DMS153 treated with DMSO at 0.1 percent for 48 hours (cell line): ENCODE data around the gene HYKK.
A peak's percentile ranks its signal among the peaks of the same experiment; 100 is the strongest.
"Not testable (repeated sequence)": the region's sequence is repeated elsewhere in the genome, so short reads cannot be mapped to it uniquely, and the experiment has no call there.

Experiments used
- DNase-seq: peaks from one replicate; lab custom pipeline; 2025; ENCODE audit not compliant: unreplicated experiment; lab: John Stamatoyannopoulos, UW

The HYKK gene

GRCh38 chr15:78540141-78540870, 32.9 kb downstream of the HYKK start, which contains the start of gene PSMA4:
Gene PSMA4, plus strand, starts transcription at chr15:78540444. Its CDS starts 1,484 bp downstream, at chr15:78541928.
- DNase-seq, result peak; percentile 33

DNA sequence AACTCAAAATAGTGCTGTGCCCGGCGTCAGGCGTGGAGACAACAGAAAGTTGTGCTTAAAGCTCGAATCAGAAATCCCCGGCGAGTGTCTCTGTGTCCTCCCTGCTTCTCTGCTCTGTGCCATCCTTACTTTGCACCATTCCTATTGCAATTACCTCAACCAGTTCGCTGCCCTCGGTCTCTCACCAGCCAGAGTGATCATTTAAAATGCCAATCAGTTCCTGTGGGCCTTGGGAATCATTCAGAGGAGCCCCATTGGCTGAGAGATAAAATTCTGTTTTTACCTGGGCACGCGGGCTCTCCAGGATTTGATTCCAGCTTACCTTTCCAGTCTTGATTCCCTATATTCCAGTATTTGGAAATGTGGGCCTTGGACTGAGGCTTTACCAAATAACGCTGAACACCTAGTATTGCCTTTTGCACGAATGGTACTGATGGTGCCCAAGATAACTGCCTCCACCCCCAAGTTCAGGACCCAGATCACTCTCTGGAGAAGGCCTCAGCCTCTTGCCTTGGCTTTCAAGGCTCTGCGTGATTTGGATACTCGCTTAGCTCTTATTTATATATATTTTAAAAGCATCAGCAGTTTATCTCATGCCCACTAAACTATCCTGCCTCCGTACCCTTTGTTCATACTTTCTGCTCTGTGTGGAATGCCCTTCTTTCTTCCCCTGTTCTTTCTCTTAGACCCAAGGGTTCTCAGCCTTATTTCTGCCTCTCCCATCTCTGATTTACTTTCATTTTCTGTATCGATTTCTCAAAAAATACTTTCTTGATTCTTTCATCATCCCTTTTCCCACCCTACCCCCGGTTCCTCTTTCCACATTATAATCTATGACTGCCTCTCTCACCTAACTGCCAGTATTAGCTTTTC, 33.7 kb downstream of the HYKK start:
- DNase-seq, result peak; percentile 5

DNA sequence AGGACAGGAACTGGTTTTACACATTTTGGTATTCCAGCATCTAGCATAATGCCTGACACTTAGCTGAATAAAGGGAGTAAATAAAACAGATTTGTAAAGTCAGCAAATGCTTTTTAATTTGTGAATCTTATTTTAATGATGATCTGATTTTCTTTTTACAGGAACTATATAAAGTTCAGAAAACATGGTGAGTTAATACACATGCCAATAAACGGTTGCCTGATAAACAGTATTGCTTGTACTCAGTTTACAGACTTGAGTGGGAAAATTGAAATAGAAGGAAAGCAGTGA, 34.3 kb downstream of the HYKK start:
- DNase-seq, result no peak

DNA sequence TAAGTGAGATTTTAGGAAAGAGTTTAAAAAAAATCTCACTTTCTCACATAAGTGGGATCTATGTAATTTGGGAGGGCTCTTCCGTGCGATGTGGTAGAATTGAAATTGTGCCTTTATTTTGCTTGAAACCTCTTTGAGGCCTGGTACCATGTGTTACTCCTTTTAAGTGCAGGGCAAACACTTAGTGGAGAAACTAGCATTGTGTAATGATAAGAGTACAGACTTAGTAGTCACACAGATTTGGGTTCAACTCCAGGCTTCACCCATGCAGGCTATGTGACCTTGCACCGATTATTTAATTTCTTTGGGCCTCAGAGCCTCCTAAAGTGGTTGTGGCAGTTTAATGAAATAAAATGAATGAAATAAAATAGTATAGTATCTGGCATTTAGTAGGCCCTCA, 35.3 kb downstream of the HYKK start:
- no peak for DNase-seq

- no peak for DNase-seq
These were observed 42.8 kb downstream of the HYKK start for GRCh38 chr15:78550194-78550593.

DNA sequence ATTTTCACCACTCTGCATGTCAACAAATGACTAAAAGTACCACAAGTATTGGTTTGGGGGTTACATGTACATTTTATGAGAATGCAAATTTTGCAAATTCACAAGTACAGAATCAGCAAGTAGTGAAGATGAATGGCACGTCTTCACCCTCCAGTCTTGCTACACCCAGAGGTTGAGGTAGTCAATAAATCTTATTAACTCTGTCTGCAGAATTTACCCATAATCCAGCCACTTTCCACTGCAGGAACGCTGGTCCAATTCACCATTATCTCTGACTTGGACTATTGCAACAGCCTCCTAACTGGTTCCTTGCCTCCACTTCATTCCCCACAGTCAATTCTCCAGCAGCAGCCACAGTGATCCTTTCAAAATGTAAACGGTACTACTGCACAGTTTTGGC, 43.4 kb downstream of the HYKK start:
- no peak for DNase-seq

GRCh38 chr15:78551902-78552301, 44.5 kb downstream of the HYKK start:
- DNase-seq, result no peak

DNA sequence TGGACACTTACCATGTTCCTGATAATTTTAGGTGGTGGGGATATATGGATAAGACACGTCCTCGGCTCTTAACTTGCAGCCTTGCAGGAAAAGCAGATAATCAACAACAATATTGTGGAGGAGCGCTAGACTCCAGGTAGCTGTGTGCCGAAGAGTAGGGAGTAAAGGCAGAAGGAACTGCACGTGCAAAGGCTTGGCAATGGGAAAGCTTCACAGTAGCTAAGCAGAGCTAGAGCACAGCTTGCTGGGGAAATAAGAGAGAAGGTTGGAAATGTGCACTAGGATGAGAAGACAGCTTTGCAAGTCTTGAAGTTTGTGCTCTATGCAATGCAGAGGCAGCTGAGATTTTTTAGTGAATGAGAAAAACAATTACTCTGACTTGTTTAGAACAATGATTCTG, 45.2 kb downstream of the HYKK start:
- DNase-seq, result no peak

DNA sequence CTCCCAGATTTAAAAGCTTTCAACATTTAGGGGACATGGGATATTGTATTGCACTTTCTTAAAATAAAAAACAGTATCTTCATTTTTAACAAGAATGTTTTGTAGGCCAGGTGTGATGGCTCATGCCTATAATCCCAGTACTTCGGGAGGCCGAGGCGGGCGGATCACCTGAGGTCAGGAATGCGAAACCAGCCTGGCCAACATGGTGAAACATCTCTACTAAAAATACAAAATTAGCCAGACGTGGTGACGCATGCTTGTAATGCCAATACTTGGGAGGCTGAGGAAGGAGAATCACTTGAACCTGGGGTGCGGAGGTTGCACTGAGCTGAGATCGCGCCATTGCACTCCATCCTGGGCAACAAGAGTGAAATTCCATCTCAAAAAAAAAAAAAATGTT, 52.8 kb downstream of the HYKK start:
- not testable (repeated sequence) for DNase-seq

- no peak for DNase-seq
These were observed 54.1 kb downstream of the HYKK start for GRCh38 chr15:78561490-78561889.

DNA sequence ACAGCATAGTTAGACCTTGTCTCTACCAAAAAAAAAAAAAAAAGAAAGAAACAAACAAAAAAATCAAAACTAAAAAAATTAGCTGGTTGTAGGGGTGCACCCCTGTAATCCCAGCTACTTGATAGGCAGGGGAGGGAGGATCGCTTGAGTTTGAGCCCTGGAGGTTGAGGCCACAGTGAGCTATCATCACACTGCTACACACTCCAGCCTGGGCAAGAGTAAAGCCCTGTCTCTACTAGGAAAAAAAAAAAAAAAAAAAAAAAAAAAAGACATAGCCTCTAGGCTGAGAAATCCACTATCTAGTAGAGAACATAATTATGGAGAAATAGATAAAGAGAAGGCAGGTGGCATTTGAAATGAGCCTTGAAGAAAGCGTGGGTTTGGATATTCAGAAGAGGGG, 55.7 kb downstream of the HYKK start:
- no peak for DNase-seq

GRCh38 chr15:78564743-78565096, 57.3 kb downstream of the HYKK start:
- no peak for DNase-seq

- peak; percentile 30 for DNase-seq
These were observed 57.9 kb downstream of the HYKK start, which contains the start of gene CHRNA5 for GRCh38 chr15:78565097-78565950. Gene CHRNA5, plus strand, starts transcription at chr15:78565520. Its CDS starts 200 bp downstream, at chr15:78565720.

DNA sequence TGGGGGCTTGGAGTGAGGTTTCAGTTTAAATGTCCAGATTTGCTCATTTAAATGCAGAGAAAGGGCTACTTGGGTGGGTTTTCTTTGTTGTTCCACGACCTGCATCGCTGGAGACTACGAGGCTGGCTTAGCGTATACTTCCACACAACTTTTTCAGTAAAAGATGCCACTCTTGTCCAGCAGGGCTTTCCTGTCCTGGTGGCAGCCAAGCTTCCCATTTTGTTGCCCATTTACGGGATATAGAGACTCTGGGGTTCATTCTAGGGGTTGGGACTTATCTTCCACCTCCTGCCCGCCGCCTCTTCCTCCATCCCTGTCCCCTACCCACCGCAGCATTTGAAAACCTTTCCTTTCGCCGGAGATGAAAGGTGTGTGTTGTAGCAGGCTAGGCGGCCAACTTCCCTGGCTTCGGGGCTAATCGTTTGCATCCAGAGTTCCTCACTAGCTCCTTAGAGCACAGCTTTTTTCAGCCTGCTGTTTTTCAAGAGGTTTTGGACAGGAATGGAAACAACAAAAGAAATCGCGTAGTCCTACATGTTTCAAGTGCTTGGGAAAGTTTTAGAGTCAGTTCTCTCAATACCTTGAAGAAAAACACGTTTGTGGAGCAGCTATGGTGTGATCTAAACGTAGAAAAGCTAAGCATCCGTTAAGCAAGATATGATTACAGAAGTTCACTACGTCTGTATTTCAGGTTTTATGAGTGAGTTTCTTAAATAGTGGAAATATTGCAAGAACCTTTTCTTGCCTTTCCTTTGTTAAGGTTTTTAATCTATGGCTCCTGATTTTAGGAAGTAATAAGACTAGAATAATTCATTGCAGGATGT, 58.8 kb downstream of the HYKK start:
- DNase-seq, result no peak

- no peak for DNase-seq
These were observed 60.2 kb downstream of the HYKK start for GRCh38 chr15:78567531-78567930.

DNA sequence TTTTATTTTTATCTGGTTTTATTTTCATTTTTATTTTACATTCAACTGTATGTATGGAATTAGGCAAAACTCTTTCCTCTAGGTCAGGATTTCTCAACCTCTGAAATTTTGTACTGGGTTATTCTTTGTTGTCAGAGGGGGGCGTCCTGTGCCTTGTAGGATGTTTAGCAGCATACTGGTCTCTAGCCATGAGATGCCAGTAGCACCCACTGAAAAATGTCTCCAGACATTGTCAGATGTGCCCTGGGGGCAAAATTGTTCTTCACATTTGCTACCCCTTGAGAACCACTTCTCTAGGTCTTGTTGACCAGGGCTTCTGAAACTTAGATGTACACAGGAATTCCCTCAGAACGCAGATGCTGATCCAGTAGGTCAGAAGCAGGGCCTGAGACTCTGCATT, 63.3 kb downstream of the HYKK start:
- no peak for DNase-seq

- DNase-seq, result no peak
These were observed 64.0 kb downstream of the HYKK start for GRCh38 chr15:78571382-78571781.

GRCh38 chr15:78573416-78573815, 66.0 kb downstream of the HYKK start:
- DNase-seq, result no peak

GRCh38 chr15:78574944-78575343, 67.6 kb downstream of the HYKK start:
- no peak for DNase-seq
